Cardiac fibroblast (primary cell): ENCODE results near the gene PPP3R1.

Experiments used
- DNase-seq, 2 donors: peaks; one replicate each; pipeline versions ENCODE4 v3.0.0 to v3.0.0-alpha.2; 2010; ENCODE audit warnings: low read depth in 2 of 2
- H3K4me3 ChIP-seq, 2 donors: replicated peaks in 1 of 2; 1 replicate in 1 of 2; 2 replicates in 1 of 2; pipeline ENCODE4 v1.5.1; 2011; ENCODE audit warnings: low read depth in 2 of 2, low read length in 2 of 2, mild to moderate bottlenecking in 2 of 2, moderate library complexity in 1 of 2
- CTCF ChIP-seq: IDR thresholded peaks from one replicate; pipeline ENCODE4 v1.5.1; 2011; ENCODE audit warnings: low read depth, mild to moderate bottlenecking, low read length, inconsistent platforms

Gene PPP3R1

DNA sequence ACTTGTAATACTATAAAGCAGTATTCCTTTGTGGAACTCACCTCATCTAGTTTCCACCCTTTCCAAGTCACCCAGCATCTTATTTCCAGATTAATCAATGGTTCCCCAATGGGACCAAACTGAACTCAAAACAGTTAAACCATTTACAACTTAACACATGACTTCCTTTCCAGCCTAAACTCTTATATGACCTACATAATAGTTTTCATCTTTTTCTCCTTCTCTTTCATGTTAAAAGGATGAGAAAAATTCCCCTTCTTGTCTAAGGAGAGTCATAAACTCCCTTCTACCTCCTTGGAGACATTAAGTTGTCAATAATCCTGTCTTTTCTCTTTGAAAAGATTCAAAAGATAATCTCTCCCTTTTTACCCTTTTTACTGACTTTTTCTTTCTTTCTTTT lies 6.7 kb downstream of the PPP3R1 start:
- no peak overlapping the region for H3K4me3 ChIP-seq
- DNase-seq: no peak

GRCh38 chr2:68245066-68245465 lies 7.3 kb downstream of the PPP3R1 start:
- no peak overlapping the region for H3K4me3 ChIP-seq
- TF ChIP-seq CTCF: no peak
- DNase-seq: no peak

More for the DNA sequence above, 6.7 kb downstream of the PPP3R1 start:
- no peak for TF ChIP-seq CTCF

GRCh38 chr2:68244456-68244855 lies 7.9 kb downstream of the PPP3R1 start:
- peak; percentile 18 for TF ChIP-seq CTCF
- DNase-seq: no peak
- no peak overlapping the region for H3K4me3 ChIP-seq

- H3K4me3 ChIP-seq: no peak overlapping the region
- no peak for DNase-seq
- no peak for TF ChIP-seq CTCF
Measured at GRCh38 chr2:68241732-68242131, 10.6 kb downstream of the PPP3R1 start.

DNA sequence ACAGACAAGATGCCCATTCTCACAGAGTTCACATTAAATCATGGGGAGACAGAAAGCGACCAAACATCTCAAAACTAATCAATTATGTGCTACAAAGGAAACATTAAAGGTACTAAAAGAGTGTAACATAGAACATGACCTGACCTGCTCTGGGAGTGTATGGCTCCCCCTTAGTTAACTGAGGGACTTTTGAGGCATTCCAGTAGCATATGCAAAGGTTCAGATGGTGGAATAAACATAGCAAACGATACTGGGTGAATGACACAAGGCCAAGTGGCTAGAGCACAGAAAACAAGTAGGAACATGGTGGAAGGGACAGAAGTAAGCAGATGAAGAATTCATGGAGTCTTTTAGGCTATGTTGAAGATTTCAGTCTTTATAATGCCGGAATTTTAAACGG lies 11.9 kb downstream of the PPP3R1 start:
- TF ChIP-seq CTCF: no peak
- no peak overlapping the region for H3K4me3 ChIP-seq
- no peak for DNase-seq

DNA sequence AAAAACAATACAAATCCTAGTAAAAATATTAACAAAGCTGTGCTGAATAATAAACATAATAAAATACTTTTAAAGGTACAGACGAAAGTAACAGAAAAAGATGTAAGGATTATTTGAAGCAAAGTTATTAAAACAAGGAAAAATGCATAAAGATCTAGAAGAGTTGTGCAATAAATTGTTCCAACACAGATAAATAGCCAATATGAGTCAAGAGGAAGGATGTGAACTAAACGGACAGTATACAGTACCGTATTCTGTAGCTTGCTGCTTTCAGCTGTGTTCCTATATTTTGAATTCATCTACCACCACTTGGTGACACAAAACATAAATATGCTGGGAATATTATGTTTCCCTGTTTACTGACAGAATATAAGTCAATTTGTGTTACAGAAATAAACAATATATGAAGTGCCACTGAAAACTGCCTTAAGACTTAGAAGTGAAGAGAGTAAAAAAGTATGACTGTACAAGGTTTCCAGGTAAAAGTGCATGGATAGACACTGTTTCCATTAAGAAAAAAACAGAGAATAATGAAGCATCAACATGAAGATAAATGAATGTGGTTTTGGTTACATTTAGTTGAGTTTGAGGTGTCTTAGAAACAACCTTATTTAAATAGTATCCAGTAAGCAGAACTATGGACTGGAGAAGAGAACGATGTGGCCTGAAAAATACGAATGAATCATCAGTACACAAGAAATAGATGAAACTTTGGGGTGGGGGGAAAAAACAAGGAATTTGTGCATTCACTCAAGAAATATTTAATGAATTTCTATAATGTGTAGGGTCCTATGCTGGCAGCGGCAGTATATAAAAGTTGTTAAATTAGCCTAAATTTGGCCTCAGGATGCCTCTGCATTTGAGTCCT lies 13.1 kb downstream of the PPP3R1 start:
- peak in 1 of 2 donors; percentile 63 for DNase-seq
- no peak overlapping the region for H3K4me3 ChIP-seq
- TF ChIP-seq CTCF: no peak
